Uterus (tissue), 4 donors: ENCODE measurements around the gene EFNA4. TPM values are rescaled to one million over a fixed set of nuclear protein-coding genes. Genes with fewer than 3 reads are reported as not detected.
A peak's percentile ranks its signal among the peaks of the same experiment; 100 is the strongest.

Experiments
- DNase-seq, 2 donors: peaks; one replicate each; pipeline ENCODE4 v3.0.0-alpha.2; 2019 to 2020
- H3K27ac ChIP-seq, 2 donors: fragments of 200-600 bp; sonication (generic); 1 replicate in 1 of 2; 2 replicates in 1 of 2; pipeline ENCODE4 v1.5.1; 2016 to 2018
- H3K27me3 ChIP-seq, 2 donors: fragments of 200-600 bp; sonication (generic); one replicate each; pipeline ENCODE4 v1.5.1; 2018 to 2019; ENCODE audit warnings: control low read depth in 1 of 2
- H3K36me3 ChIP-seq, 2 donors: fragments of 200-600 bp; sonication (generic); one replicate each; pipeline ENCODE4 v1.5.1; 2019; ENCODE audit warnings: control low read depth in 1 of 2
- H3K4me1 ChIP-seq, 2 donors: fragments of 200-600 bp; sonication (generic); one replicate each; pipeline ENCODE4 v1.5.1; 2018 to 2019; ENCODE audit warnings: control low read depth in 1 of 2
- H3K4me3 ChIP-seq, 2 donors: fragments of 200-600 bp; sonication (generic); 1 replicate in 1 of 2; 2 replicates in 1 of 2; pipeline ENCODE4 v1.5.1; 2018 to 2019; ENCODE audit warnings: mild to moderate bottlenecking in 1 of 2
- H3K9me3 ChIP-seq, 2 donors: fragments of 200-600 bp; sonication (generic); one replicate each; pipeline ENCODE4 v1.5.1; 2019; ENCODE audit warnings: control low read depth in 1 of 2
- POLR2A ChIP-seq, 2 donors: fragments of 450-650 bp; IDR thresholded peaks; one replicate each; pipeline ENCODE4 v1.6.1; 2016; ENCODE audit warnings: antibody characterized with exemption in 2 of 2, mild to moderate bottlenecking in 1 of 2, moderate library complexity in 1 of 2
- intact Hi-C: fragments of 100-400 bp; cut with DNase I; formaldehyde crosslinking; loops from one replicate; pipeline ENCODE4 v1.15.1; 2023; ENCODE audit warnings: low total_unique reads
- total RNA-seq, 4 donors: library from RNA; depleted of rRNA in 3 of 4; stranded (reverse); fragments of >200 nt in 3 of 4; gene quantifications; one replicate each; pipeline versions ENCODE4 v1.1.0 to v1.2.4, GENCODE V29; 2014 to 2023
- TF ChIP-seq, protein P1 (sequence below), 4 experiments: fragments of 200-600 bp in 2 of 4; fragments of 450-650 bp in 2 of 4; sonication (generic) in 2 of 4; IDR thresholded peaks; one replicate each; pipeline ENCODE4 v1.5.1; 2016 to 2019; ENCODE audit warnings: antibody characterized with exemption in 4 of 4, mild to moderate bottlenecking in 2 of 4, moderate library complexity in 1 of 4
- donor health status: DM: yes; HTN: yes; CAD: no.

The EFNA4 gene
- total RNA-seq, 4 donors from 2014 or later: 8.0 to 8.4 TPM; not detected in 2

- Histone ChIP-seq H3K4me3 (peak overlapping the region; percentile 41 to 47), H3K9me3 (no peaks in the 10 kb centered on the region), H3K27ac (peak overlapping the region; percentile 89 to 94), H3K4me1 (peaks cover 0 to 12% of the 10 kb centered on the region in 2 donors), H3K36me3 (no peaks in the 10 kb centered on the region), H3K27me3 (no peaks in the 10 kb centered on the region)
- peak in 1 of 2 donors; percentile 70 for TF ChIP-seq POLR2A (IDR thresholded peaks at IDR 0.05)
- TF ChIP-seq, protein P1, sequence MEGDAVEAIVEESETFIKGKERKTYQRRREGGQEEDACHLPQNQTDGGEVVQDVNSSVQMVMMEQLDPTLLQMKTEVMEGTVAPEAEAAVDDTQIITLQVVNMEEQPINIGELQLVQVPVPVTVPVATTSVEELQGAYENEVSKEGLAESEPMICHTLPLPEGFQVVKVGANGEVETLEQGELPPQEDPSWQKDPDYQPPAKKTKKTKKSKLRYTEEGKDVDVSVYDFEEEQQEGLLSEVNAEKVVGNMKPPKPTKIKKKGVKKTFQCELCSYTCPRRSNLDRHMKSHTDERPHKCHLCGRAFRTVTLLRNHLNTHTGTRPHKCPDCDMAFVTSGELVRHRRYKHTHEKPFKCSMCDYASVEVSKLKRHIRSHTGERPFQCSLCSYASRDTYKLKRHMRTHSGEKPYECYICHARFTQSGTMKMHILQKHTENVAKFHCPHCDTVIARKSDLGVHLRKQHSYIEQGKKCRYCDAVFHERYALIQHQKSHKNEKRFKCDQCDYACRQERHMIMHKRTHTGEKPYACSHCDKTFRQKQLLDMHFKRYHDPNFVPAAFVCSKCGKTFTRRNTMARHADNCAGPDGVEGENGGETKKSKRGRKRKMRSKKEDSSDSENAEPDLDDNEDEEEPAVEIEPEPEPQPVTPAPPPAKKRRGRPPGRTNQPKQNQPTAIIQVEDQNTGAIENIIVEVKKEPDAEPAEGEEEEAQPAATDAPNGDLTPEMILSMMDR (IDR thresholded peaks at IDR 0.05): peak; percentile 98 to 100 (median 99)
- intact Hi-C loops: no loop called here
- DNase-seq: peak; percentile 91 to 94
Measured at GRCh38 chr1:155017041-155017945, 46.2 kb upstream of the EFNA4 start.

DNA sequence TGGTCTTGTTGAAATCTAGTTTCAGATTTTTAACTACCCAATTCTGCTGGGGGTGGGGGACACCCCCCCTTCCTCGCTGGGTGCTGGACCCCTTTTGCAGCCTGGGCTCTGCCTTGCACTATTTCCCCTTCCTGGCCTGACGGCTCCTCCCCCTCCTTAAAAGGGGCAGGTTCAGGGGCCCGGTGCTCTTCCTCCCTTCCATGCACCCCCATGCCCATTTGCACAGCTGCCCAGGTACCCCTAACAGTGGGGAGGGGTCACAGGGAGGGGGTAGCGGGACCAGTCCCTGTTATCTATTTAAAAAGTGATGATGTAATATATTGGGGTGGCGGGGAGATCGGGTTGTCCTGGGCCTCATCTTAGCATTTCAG, 45.6 kb upstream of the EFNA4 start:
- Histone ChIP-seq H3K27ac (peak overlapping the region; percentile 89 to 94), H3K4me1 (peaks cover 0 to 10% of the 10 kb centered on the region in 2 donors), H3K4me3 (peak overlapping the region; percentile 41 to 47), H3K36me3 (no peaks in the 10 kb centered on the region), H3K9me3 (no peaks in the 10 kb centered on the region), H3K27me3 (no peaks in the 10 kb centered on the region)
- TF ChIP-seq, protein P1 (IDR thresholded peaks at IDR 0.05): no peak
- TF ChIP-seq POLR2A (IDR thresholded peaks at IDR 0.05): no peak
- intact Hi-C loops: no loop called here
- no peak for DNase-seq

DNA sequence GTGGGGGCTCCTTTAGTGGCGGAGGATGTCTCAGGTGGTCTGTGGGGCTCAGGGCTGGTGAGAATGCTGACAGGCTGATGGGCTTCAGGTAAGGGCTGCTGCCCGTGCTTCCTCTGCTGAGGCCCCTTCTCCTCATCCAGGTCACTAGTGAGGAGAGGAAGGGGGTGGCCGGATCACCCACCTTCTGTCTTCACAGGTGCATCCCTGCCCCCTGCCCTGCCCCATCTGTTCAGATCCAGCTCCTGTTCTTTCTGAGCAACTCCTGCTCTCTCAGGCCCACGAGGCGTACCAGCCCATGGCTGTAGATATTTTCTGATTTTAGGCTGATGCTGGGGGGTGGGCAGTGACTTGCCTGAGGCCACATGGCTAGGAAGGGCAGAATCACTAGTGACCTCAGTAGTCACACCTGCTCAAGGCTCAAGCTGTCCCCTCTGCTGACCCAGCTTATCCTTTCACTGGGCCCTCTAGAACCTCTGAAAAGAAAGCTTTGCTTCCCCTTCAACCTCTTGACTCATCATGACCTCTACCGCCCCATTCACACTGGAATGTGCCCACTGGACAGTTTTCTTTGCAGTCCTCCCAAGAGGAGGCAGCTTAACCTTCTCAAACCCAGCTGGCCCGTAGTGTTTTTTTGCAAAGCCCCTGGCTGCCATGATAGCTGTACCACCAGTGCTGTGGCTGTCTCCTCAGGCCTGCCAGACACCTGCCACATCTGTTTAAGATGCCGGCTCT, 44.8 kb upstream of the EFNA4 start:
- peak overlapping the region in 1 of 2 donors; percentile 94 for H3K27ac ChIP-seq
- intact Hi-C loops: no loop called here
- no peaks in the 10 kb centered on the region for H3K36me3 ChIP-seq
- H3K4me1 ChIP-seq: peaks cover 0 to 10% of the 10 kb centered on the region in 2 donors
- no peak overlapping the region for H3K4me3 ChIP-seq
- DNase-seq: no peak
- TF ChIP-seq POLR2A (IDR thresholded peaks at IDR 0.05): no peak
- TF ChIP-seq, protein P1 (IDR thresholded peaks at IDR 0.05): no peak
- H3K27me3 ChIP-seq: no peaks in the 10 kb centered on the region
- H3K9me3 ChIP-seq: no peaks in the 10 kb centered on the region

DNA sequence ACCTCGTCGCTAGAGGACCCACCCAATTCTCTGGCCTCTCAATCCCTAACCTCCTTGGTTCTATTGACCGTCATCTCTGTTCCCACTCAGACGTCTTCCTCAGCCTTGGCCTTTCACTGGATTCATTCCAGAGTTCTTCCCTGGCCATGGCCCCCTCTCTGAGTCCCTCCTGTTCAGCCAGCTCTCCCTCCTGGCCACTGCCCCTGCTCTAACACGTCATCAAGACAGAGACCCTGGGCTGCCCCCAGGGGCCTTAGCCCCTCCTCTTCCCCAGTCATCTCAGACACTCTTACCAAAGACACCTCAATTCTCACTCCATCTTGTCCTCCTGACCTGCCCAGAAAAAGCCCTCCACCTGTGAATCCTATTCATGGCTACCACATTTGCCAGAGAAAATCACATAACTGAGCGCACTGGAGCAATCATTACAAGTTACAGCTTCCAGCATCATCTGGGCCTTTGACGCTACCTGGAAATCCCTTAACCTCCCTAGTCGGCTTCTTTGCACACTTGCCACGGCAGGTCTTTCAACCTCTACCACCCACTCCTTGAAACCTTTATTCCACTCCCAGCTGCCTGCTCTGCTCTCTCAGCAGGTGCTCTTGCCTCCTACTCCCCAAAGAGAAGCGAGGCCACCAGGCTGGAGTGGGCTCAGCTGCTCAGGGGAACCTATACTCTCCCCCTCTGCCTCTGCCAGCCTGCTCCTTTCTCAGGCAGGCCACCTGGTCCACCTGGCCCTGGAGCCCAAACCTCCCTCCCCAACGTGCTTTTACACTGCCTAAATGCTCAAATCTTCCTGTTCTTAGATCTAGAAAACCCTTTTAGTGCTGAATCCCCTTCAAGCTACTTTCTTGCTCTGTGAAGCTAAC, 43.9 kb upstream of the EFNA4 start:
- Histone ChIP-seq H3K27ac (no peak overlapping the region), H3K4me1 (peaks cover 0 to 10% of the 10 kb centered on the region in 2 donors), H3K4me3 (no peak overlapping the region), H3K36me3 (no peaks in the 10 kb centered on the region), H3K9me3 (no peaks in the 10 kb centered on the region), H3K27me3 (no peaks in the 10 kb centered on the region)
- DNase-seq: no peak
- intact Hi-C loops: no loop called here
- TF ChIP-seq, protein P1 (IDR thresholded peaks at IDR 0.05): no peak
- TF ChIP-seq POLR2A (IDR thresholded peaks at IDR 0.05): no peak
